H1 (cell line): ENCODE measurements around the gene MCCD1. TPM values are rescaled to one million over a fixed set of nuclear protein-coding genes. Genes with fewer than 3 reads are reported as not detected.

ENCODE experiments used
- CTCF ChIA-PET: fragments of 300-600 bp; sonication (Branson Sonifier 250); formaldehyde crosslinking; loops from one replicate; lab custom pipeline; 2021; ENCODE audit not compliant: partially characterized antibody; lab: Charles Lee
- POLR2A ChIA-PET: fragments of 300-600 bp; sonication (Branson Sonifier 250); formaldehyde crosslinking; loops from one replicate; lab custom pipeline; 2021; ENCODE audit warnings: inconsistent platforms; ENCODE audit not compliant: partially characterized antibody; lab: Charles Lee
- DNase-seq, 2 experiments: peaks; one replicate each; pipeline versions ENCODE4 v3.0.0 to v3.0.0-alpha.2; 2010 to 2022; ENCODE audit warnings: low spot score in 2 of 2, low read depth in 1 of 2, mixed read lengths in 1 of 2
- FAIRE-seq: peaks from 2 replicates; lab custom pipeline; 2011; peaks lifted over from hg19 to GRCh38; lab: Jason Lieb, UNC
- H2AFZ ChIP-seq: 2 replicates; pipeline ENCODE4 v1.8.1; 2012; ENCODE audit warnings: low read length, inconsistent platforms
- H2AK5ac ChIP-seq: 2 replicates; pipeline ENCODE4 v1.6.1; 2013; ENCODE audit warnings: low read depth, low read length
- H2BK120ac ChIP-seq: replicated peaks from 2 replicates; pipeline ENCODE3; 2013; ENCODE audit warnings: low read depth, low read length, inconsistent platforms
- H2BK12ac ChIP-seq: 2 replicates; pipeline ENCODE4 v1.6.1; 2013; ENCODE audit warnings: low read depth, low read length
- H2BK15ac ChIP-seq: 2 replicates; pipeline ENCODE4 v1.6.1; 2013; ENCODE audit warnings: low read length
- H2BK20ac ChIP-seq: 2 replicates; pipeline ENCODE4 v1.6.1; 2013; ENCODE audit warnings: low read length
- H2BK5ac ChIP-seq: 2 replicates; pipeline ENCODE4 v1.6.1; 2013; ENCODE audit warnings: low read depth, low read length
- H3K14ac ChIP-seq: 2 replicates; pipeline ENCODE4 v1.6.1; 2013; ENCODE audit warnings: inconsistent platforms; ENCODE audit not compliant: insufficient read length
- H3K18ac ChIP-seq: 2 replicates; pipeline ENCODE4 v1.6.1; 2013; ENCODE audit warnings: low read length; ENCODE audit errors: extremely low read depth
- H3K23ac ChIP-seq: 2 replicates; pipeline ENCODE4 v1.6.1; 2013; ENCODE audit warnings: inconsistent platforms; ENCODE audit not compliant: insufficient read length
- H3K23me2 ChIP-seq: 2 replicates; pipeline ENCODE4 v1.6.1; 2013; ENCODE audit warnings: low read depth, low read length
- H3K27ac ChIP-seq: 2 replicates; pipeline ENCODE4 v1.6.1; 2011; ENCODE audit warnings: low read depth, low read length, inconsistent platforms
- H3K27me3 ChIP-seq, 4 experiments: replicated peaks in 1 of 4; 1 replicate in 1 of 4; 2 replicates in 3 of 4; pipeline versions ENCODE4 v1.6.1 to v1.8.1; 2011 to 2013; ENCODE audit warnings: low read length in 3 of 4, mild to moderate bottlenecking in 3 of 4, inconsistent platforms in 2 of 4, mixed read lengths in 2 of 4, moderate library complexity in 1 of 4; ENCODE audit not compliant: control insufficient read depth in 3 of 4, insufficient read depth in 3 of 4; ENCODE audit errors: extremely low read depth in 1 of 4
- H3K36me3 ChIP-seq, 4 experiments: 2 replicates each; pipeline versions ENCODE4 v1.6.1 to v1.8.1; 2011 to 2013; ENCODE audit warnings: mild to moderate bottlenecking in 4 of 4, low read length in 3 of 4, moderate library complexity in 2 of 4, control low read depth in 1 of 4, inconsistent platforms in 1 of 4; ENCODE audit not compliant: insufficient read depth in 4 of 4, control insufficient read depth in 2 of 4
- H3K4ac ChIP-seq: replicated peaks from 2 replicates; pipeline ENCODE3; 2013; ENCODE audit warnings: low read length, low read depth, mixed read lengths, inconsistent platforms; ENCODE audit not compliant: insufficient read length
- H3K4me1 ChIP-seq, 4 experiments: replicated peaks in 1 of 4; 1 replicate in 1 of 4; 2 replicates in 3 of 4; pipeline versions ENCODE4 v1.6.1 to v1.8.1; 2011 to 2013; ENCODE audit warnings: low read length in 3 of 4, inconsistent platforms in 2 of 4, mixed read lengths in 1 of 4; ENCODE audit not compliant: insufficient read depth in 4 of 4, control insufficient read depth in 3 of 4
- H3K4me2 ChIP-seq, 2 experiments: 2 replicates each; pipeline versions ENCODE4 v1.6.1 to v1.8.1; 2011 to 2013; ENCODE audit warnings: low read depth in 2 of 2, low read length in 2 of 2, control low read depth in 1 of 2, inconsistent platforms in 1 of 2, mild to moderate bottlenecking in 1 of 2; ENCODE audit not compliant: insufficient read depth in 1 of 2
- H3K4me3 ChIP-seq, 4 experiments: fragments of 200-600, 300-600 bp in 1 of 4; sonication (generic), shearing (Covaris generic), sonication (Bioruptor Twin) in 1 of 4; 2 replicates each; pipeline versions ENCODE4 v1.5.1 to v1.8.1; 2011 to 2016; ENCODE audit warnings: low read length in 4 of 4, low read depth in 3 of 4, control low read depth in 2 of 4, inconsistent platforms in 2 of 4, mild to moderate bottlenecking in 2 of 4, mixed read lengths in 1 of 4, moderate library complexity in 1 of 4; ENCODE audit not compliant: insufficient read depth in 2 of 4; ENCODE audit errors: extremely low read depth in 1 of 4
- H3K56ac ChIP-seq: replicated peaks from 2 replicates; pipeline ENCODE3; 2013; ENCODE audit warnings: low read depth, mild to moderate bottlenecking, mixed read lengths, low read length, inconsistent platforms; ENCODE audit not compliant: insufficient read length
- H3K79me1 ChIP-seq: 2 replicates; pipeline ENCODE4 v1.6.1; 2013; ENCODE audit warnings: low read depth, low read length, control low read depth
- H3K79me2 ChIP-seq, 2 experiments: 2 replicates each; pipeline versions ENCODE4 v1.6.1 to v1.8.1; 2012 to 2013; ENCODE audit warnings: low read length in 2 of 2, mild to moderate bottlenecking in 2 of 2, inconsistent platforms in 1 of 2; ENCODE audit not compliant: insufficient read depth in 2 of 2, control insufficient read depth in 1 of 2
- H3K9ac ChIP-seq, 4 experiments: replicated peaks in 1 of 4; 1 replicate in 1 of 4; 2 replicates in 3 of 4; pipeline versions ENCODE4 v1.6.1 to v1.8.1; 2011 to 2013; ENCODE audit warnings: low read depth in 3 of 4, low read length in 3 of 4, control low read depth in 2 of 4, mild to moderate bottlenecking in 2 of 4, moderate library complexity in 2 of 4, inconsistent platforms in 1 of 4; ENCODE audit errors: extremely low read depth in 1 of 4
- H3K9me3 ChIP-seq, 2 experiments: 2 replicates each; pipeline versions ENCODE4 v1.6.1 to v1.8.1; 2012 to 2013; ENCODE audit warnings: mild to moderate bottlenecking in 2 of 2, moderate library complexity in 2 of 2, control low read depth in 1 of 2, inconsistent platforms in 1 of 2, low read depth in 1 of 2, low read length in 1 of 2, mixed read lengths in 1 of 2; ENCODE audit not compliant: insufficient read depth in 2 of 2
- H4K20me1 ChIP-seq, 2 experiments: replicated peaks in 1 of 2; 2 replicates each; pipeline versions ENCODE3 to v1.8.1; 2011 to 2013; ENCODE audit warnings: inconsistent platforms in 2 of 2, low read length in 2 of 2, mild to moderate bottlenecking in 1 of 2; ENCODE audit not compliant: insufficient read depth in 2 of 2, control insufficient read depth in 1 of 2
- H4K5ac ChIP-seq: 2 replicates; pipeline ENCODE4 v1.6.1; 2013; ENCODE audit warnings: low read length, low read depth, mixed read lengths, inconsistent platforms; ENCODE audit not compliant: insufficient read length
- H4K8ac ChIP-seq: 2 replicates; pipeline ENCODE4 v1.8.0; 2013; ENCODE audit warnings: mild to moderate bottlenecking, moderate library complexity, low read length, inconsistent platforms; ENCODE audit not compliant: insufficient read depth; ENCODE audit errors: extremely low read depth
- H4K91ac ChIP-seq: replicated peaks from 2 replicates; pipeline ENCODE3; 2013; ENCODE audit warnings: low read length, mixed read lengths, inconsistent platforms; ENCODE audit not compliant: insufficient read length
- ASH2L ChIP-seq: fragments of 200-600, 300-600 bp; sonication (generic); IDR thresholded peaks from one replicate; pipeline ENCODE4 v1.7.1; 2017; ENCODE audit warnings: low read length
- RAD21 ChIP-seq, 2 experiments: IDR thresholded peaks in 1 of 2; conservative IDR thresholded peaks in 1 of 2; 2 replicates each; pipeline ENCODE4 v1.6.1; 2011; ENCODE audit warnings: low read depth in 2 of 2, low read length in 2 of 2, improper control_type of control experiment in 1 of 2, inconsistent platforms in 1 of 2, mild to moderate bottlenecking in 1 of 2, moderate library complexity in 1 of 2
- SIRT6 ChIP-seq: IDR thresholded peaks from one replicate; pipeline ENCODE4 v1.7.1; 2012; ENCODE audit warnings: low read length, inconsistent platforms
- SP2 ChIP-seq: IDR thresholded peaks from 2 replicates; pipeline ENCODE4 v1.6.1; 2012; ENCODE audit warnings: mild to moderate bottlenecking, low read length, inconsistent platforms
- YY1 ChIP-seq: IDR thresholded peaks from 2 replicates; pipeline ENCODE4 v1.6.1; 2011; ENCODE audit warnings: low read depth, mild to moderate bottlenecking, low read length
- whole genome bisulfite sequencing, 2 experiments: shearing (Covaris generic) in 1 of 2; methylation state at CpG; one replicate each; pipeline versions ENCODE4 v1.1.6 to v1.1.7; 2013 to 2015; ENCODE audit warnings: low lambda C conversion rate in 2 of 2, mixed read lengths in 2 of 2, inconsistent platforms in 1 of 2, low coverage in 1 of 2, missing lambda C conversion rate in 1 of 2; ENCODE audit not compliant: insufficient replicate concordance in 2 of 2, insufficient coverage in 1 of 2, insufficient read length in 1 of 2; ENCODE audit errors: extremely low coverage in 1 of 2, missing lambda C conversion rate in 1 of 2; 5-methylcytosine and 5-hydroxymethylcytosine counted together
- polyA plus RNA-seq, 7 experiments: library from polyadenylated mRNA; depleted of rRNA in 3 of 7; stranded (reverse) in 5 of 7; unstranded in 2 of 7; fragments of >200 nt in 5 of 7; fragments of 200-250 nt in 2 of 7; gene quantifications; 1 replicate in 5 of 7; 2 replicates in 1 of 7; 4 replicates in 1 of 7; pipeline versions ENCODE4 v1.2.1 to v1.2.3, GENCODE V29; 2011 to 2013; ENCODE audit warnings: missing spikeins in 2 of 7, mixed read lengths in 2 of 7
- total RNA-seq: library from RNA; stranded (reverse); fragmentation: NEBNext Ultra II Directional; extraction: Animal tissue kit (Norgen Biotek cat#: 25700); gene quantifications from 2 replicates; pipeline ENCODE4 v1.2.1, GENCODE V29; 2021

MCCD1 gene
- total and polyA plus RNA-seq, 2 of the 8 experiments (the other 6 are each of a cell fraction or from before 2014, with no cell fraction given) = not detected

GRCh38 chr6:31479151-31479932, 49.4 kb upstream of the MCCD1 start:
- no peaks in the 10 kb centered on the region for H3K36me3 ChIP-seq
- no peak overlapping the region for H4K8ac ChIP-seq
- no peak overlapping the region for H3K4ac ChIP-seq
- POLR2A ChIA-PET = interaction anchor here (0.6 to 2.5 kb wide), 3 partner anchors 9 to 62 kb away, joined by 3 to 10 read pairs (median 4); partner anchors contain the start of gene DDX39B
- TF ChIP-seq RAD21 (IDR thresholded peaks at IDR 0.05 in 1 of 2, conservative IDR thresholded peaks at IDR 0.05 in 1 of 2; ENCODE audit: low read depth in 2 of 2, low read length in 2 of 2) = no peak
- no peak for TF ChIP-seq ASH2L
- TF ChIP-seq SP2 = no peak
- no peak for TF ChIP-seq YY1
- TF ChIP-seq SIRT6 = no peak
- no peak overlapping the region for H2BK20ac ChIP-seq
- H4K91ac ChIP-seq = no peak overlapping the region
- H3K4me3 ChIP-seq = no peak overlapping the region
- DNase-seq (peak in 1 of 2 experiments; percentile 17), FAIRE-seq (no peak)
- H3K27me3 ChIP-seq = no peaks in the 10 kb centered on the region; a peak in 2 of 7 replicates
- no peak overlapping the region for H4K5ac ChIP-seq
- 88% methylated on average over 5 of the region's 5 CpGs; no CpG with 5 or more reads in 1 of the 2 experiments for WGBS, 2 experiments
- H3K9me3 ChIP-seq = no peaks in the 10 kb centered on the region
- H3K27ac ChIP-seq = no peak overlapping the region
- no peak overlapping the region for H2AFZ ChIP-seq
- H2BK15ac ChIP-seq = no peak overlapping the region
- H3K56ac ChIP-seq = no peak overlapping the region
- no peak overlapping the region for H2BK12ac ChIP-seq
- H3K9ac ChIP-seq = no peak overlapping the region
- H2BK5ac ChIP-seq = no peak overlapping the region
- no peaks in the 10 kb centered on the region for H3K4me1 ChIP-seq
- H3K14ac ChIP-seq = no peak overlapping the region
- H3K79me2 ChIP-seq = no peaks in the 10 kb centered on the region
- no peak overlapping the region for H3K23ac ChIP-seq
- H2BK120ac ChIP-seq = no peak overlapping the region
- CTCF ChIA-PET = interaction anchor here (0.8 to 1.3 kb wide), 2 partner anchors 17 to 37 kb away, joined by 3 read pairs; no protein-coding TSS in a partner anchor
- H3K4me2 ChIP-seq = no peak overlapping the region
- no peaks in the 10 kb centered on the region for H3K23me2 ChIP-seq
- H2AK5ac ChIP-seq = no peak overlapping the region
- H3K18ac ChIP-seq = no peak overlapping the region
- H3K79me1 ChIP-seq = no peaks in the 10 kb centered on the region
- H4K20me1 ChIP-seq = no peaks in the 10 kb centered on the region
